IMR-90 (cell line): ENCODE measurements around the gene TNRC18. TPM values are rescaled to one million over a fixed set of nuclear protein-coding genes. Genes with fewer than 3 reads are reported as not detected.

Source experiments
- ATAC-seq: fragments of 200-7000 bp; cut with Tn5 transposase; 2 replicates; pipeline ENCODE4 v1.9.1; 2020; ENCODE audit warnings: low read depth, mild to moderate bottlenecking, moderate library complexity
- BruUV-seq: library from RNA; stranded (reverse); fragments of 400-500 nt; replicated peaks from 2 replicates; lab custom pipeline; 2021; lab: Mats Ljungman, UMichigan
- CTCF ChIA-PET: fragments of 300-600 bp; formaldehyde crosslinking; extraction: SDS; loops from one replicate; lab custom pipeline; 2021; ENCODE audit warnings: antibody characterized with exemption; lab: Yijun Ruan, JAX
- POLR2A ChIA-PET: fragments of 300-600 bp; sonication (Branson Sonifier 250); formaldehyde crosslinking; loops from one replicate; lab custom pipeline; 2022; ENCODE audit warnings: antibody characterized with exemption; ENCODE audit not compliant: unreplicated experiment; lab: Charles Lee
- DNase-seq: peaks from one replicate; pipeline ENCODE4 v3.0.0; 2013
- H2AFZ ChIP-seq: replicated peaks from 2 replicates; pipeline ENCODE3; 2013; ENCODE audit warnings: low read length, mild to moderate bottlenecking; ENCODE audit not compliant: poor library complexity
- H2AK5ac ChIP-seq: 2 replicates; pipeline ENCODE4 v1.6.1; 2013; ENCODE audit warnings: low read depth, low read length, inconsistent platforms
- H2AK9ac ChIP-seq: replicated peaks from 2 replicates; pipeline ENCODE3; 2013; ENCODE audit warnings: mild to moderate bottlenecking, low read depth, low read length, moderate library complexity; ENCODE audit not compliant: poor library complexity
- H2BK120ac ChIP-seq: 2 replicates; pipeline ENCODE4 v1.6.1; 2013; ENCODE audit warnings: low read depth, low read length, inconsistent platforms
- H2BK15ac ChIP-seq: 3 replicates; pipeline ENCODE4 v1.6.1; 2013; ENCODE audit warnings: low read depth, low read length, inconsistent platforms
- H2BK20ac ChIP-seq: 2 replicates; pipeline ENCODE4 v1.6.1; 2013; ENCODE audit warnings: low read depth, mild to moderate bottlenecking, inconsistent platforms, low read length, moderate library complexity
- H2BK5ac ChIP-seq: 2 replicates; pipeline ENCODE4 v1.6.1; 2013; ENCODE audit warnings: mild to moderate bottlenecking, low read depth, low read length, inconsistent platforms; ENCODE audit not compliant: poor library complexity, severe bottlenecking
- H3K14ac ChIP-seq: replicated peaks from 2 replicates; pipeline ENCODE4 v1.6.1; 2013; ENCODE audit warnings: low read depth, low read length, inconsistent platforms
- H3K18ac ChIP-seq: 2 replicates; pipeline ENCODE4 v1.6.1; 2013; ENCODE audit warnings: low read depth, low read length, control low read depth
- H3K23ac ChIP-seq: 2 replicates; pipeline ENCODE4 v1.6.1; 2013; ENCODE audit warnings: low read depth, low read length, inconsistent platforms
- H3K27ac ChIP-seq: 2 replicates; pipeline ENCODE4 v1.5.1; 2013; ENCODE audit warnings: mild to moderate bottlenecking, control low read depth, low read length; ENCODE audit not compliant: insufficient read depth
- H3K27me3 ChIP-seq: 2 replicates; pipeline ENCODE4 v1.6.1; 2013; ENCODE audit warnings: low read length; ENCODE audit not compliant: control insufficient read depth, insufficient read depth
- H3K36me3 ChIP-seq: 2 replicates; pipeline ENCODE4 v1.6.1; 2013; ENCODE audit warnings: low read length, mixed read lengths; ENCODE audit not compliant: control insufficient read depth, insufficient read depth
- H3K4ac ChIP-seq: 2 replicates; pipeline ENCODE4 v1.6.1; 2013; ENCODE audit warnings: low read depth, low read length, inconsistent platforms
- H3K4me1 ChIP-seq: 2 replicates; pipeline ENCODE4 v1.6.1; 2013; ENCODE audit warnings: low read length, mixed read lengths; ENCODE audit not compliant: control insufficient read depth, insufficient read depth
- H3K4me2 ChIP-seq: 2 replicates; pipeline ENCODE4 v1.6.1; 2013; ENCODE audit warnings: low read depth, mild to moderate bottlenecking, control low read depth, low read length, moderate library complexity
- H3K4me3 ChIP-seq: 2 replicates; pipeline ENCODE4 v1.5.1; 2013; ENCODE audit warnings: low read depth, mild to moderate bottlenecking, control low read depth, low read length, moderate library complexity; ENCODE audit not compliant: insufficient read depth
- H3K56ac ChIP-seq: 2 replicates; pipeline ENCODE4 v1.6.1; 2013; ENCODE audit warnings: low read length, inconsistent platforms; ENCODE audit not compliant: insufficient read depth; ENCODE audit errors: extremely low read depth
- H3K79me1 ChIP-seq, 2 experiments: 2 replicates each; pipeline ENCODE4 v1.6.1; 2013; ENCODE audit warnings: low read length in 2 of 2, inconsistent platforms in 1 of 2, low read depth in 1 of 2
- H3K9ac ChIP-seq: 2 replicates; pipeline ENCODE4 v1.6.1; 2013; ENCODE audit warnings: low read depth, low read length, control low read depth
- H3K9me1 ChIP-seq: 2 replicates; pipeline ENCODE4 v1.6.1; 2013; ENCODE audit warnings: low read length, inconsistent platforms; ENCODE audit not compliant: insufficient read depth
- H3K9me3 ChIP-seq: 2 replicates; pipeline ENCODE4 v1.6.1; 2013; ENCODE audit warnings: low read length; ENCODE audit not compliant: control insufficient read depth, insufficient read depth
- H4K20me1 ChIP-seq: 2 replicates; pipeline ENCODE4 v1.6.1; 2013; ENCODE audit warnings: low read length, inconsistent platforms; ENCODE audit not compliant: insufficient read depth
- H4K5ac ChIP-seq: 2 replicates; pipeline ENCODE4 v1.6.1; 2013; ENCODE audit warnings: mild to moderate bottlenecking, low read depth, low read length, control low read depth
- H4K8ac ChIP-seq, 2 experiments: 2 replicates each; pipeline ENCODE4 v1.6.1; 2013; ENCODE audit warnings: low read depth in 2 of 2, low read length in 2 of 2, control low read depth in 1 of 2, inconsistent platforms in 1 of 2
- H4K91ac ChIP-seq: 2 replicates; pipeline ENCODE4 v1.6.1; 2013; ENCODE audit warnings: low read depth, low read length, inconsistent platforms; ENCODE audit not compliant: insufficient read depth
- BHLHE40 ChIP-seq: fragments of 150-350 bp; IDR thresholded peaks from 2 replicates; pipeline ENCODE4 v1.6.1; 2016; ENCODE audit warnings: mild to moderate bottlenecking, low read depth, low read length
- CEBPB ChIP-seq: IDR thresholded peaks from 2 replicates; pipeline ENCODE4 v1.6.1; 2012; ENCODE audit warnings: low read depth, low read length, improper control_type of control experiment
- CHD1 ChIP-seq: IDR thresholded peaks from 2 replicates; pipeline ENCODE4 v1.6.1; 2012; ENCODE audit warnings: low read depth, low read length, improper control_type of control experiment
- CTCF ChIP-seq: conservative IDR thresholded peaks from 2 replicates; pipeline ENCODE4 v1.5.1; 2012; ENCODE audit warnings: mild to moderate bottlenecking, low read depth, low read length, improper control_type of control experiment
- FOS ChIP-seq: fragments of 150-350 bp; IDR thresholded peaks from 2 replicates; pipeline ENCODE4 v1.6.1; 2016; ENCODE audit warnings: low read depth, low read length
- MAFK ChIP-seq: IDR thresholded peaks from 2 replicates; pipeline ENCODE4 v1.6.1; 2012; ENCODE audit warnings: low read depth, low read length, improper control_type of control experiment
- MAZ ChIP-seq: IDR thresholded peaks from 2 replicates; pipeline ENCODE4 v1.6.1; 2012; ENCODE audit warnings: low read depth, mild to moderate bottlenecking, low read length, improper control_type of control experiment, moderate library complexity, borderline replicate concordance
- MXI1 ChIP-seq: IDR thresholded peaks from 2 replicates; pipeline ENCODE4 v1.6.1; 2012; ENCODE audit warnings: low read depth, mild to moderate bottlenecking, low read length, moderate library complexity, borderline replicate concordance
- NFE2L2 ChIP-seq: fragments of 150-350 bp; IDR thresholded peaks from 2 replicates; pipeline ENCODE4 v1.6.1; 2016; ENCODE audit warnings: low read depth, mild to moderate bottlenecking, low read length
- POLR2A ChIP-seq: IDR thresholded peaks from 2 replicates; pipeline ENCODE4 v1.6.1; 2012; ENCODE audit warnings: mild to moderate bottlenecking, low read depth, low read length
- RAD21 ChIP-seq: IDR thresholded peaks from 2 replicates; pipeline ENCODE4 v1.6.1; 2012; ENCODE audit warnings: low read length, improper control_type of control experiment
- RCOR1 ChIP-seq: IDR thresholded peaks from 2 replicates; pipeline ENCODE4 v1.6.1; 2012; ENCODE audit warnings: mild to moderate bottlenecking, low read length, improper control_type of control experiment; ENCODE audit not compliant: insufficient replicate concordance
- RFX5 ChIP-seq: IDR thresholded peaks from 2 replicates; pipeline ENCODE4 v1.8.0; 2012; ENCODE audit warnings: low read depth, mild to moderate bottlenecking, low read length, moderate library complexity
- SMC3 ChIP-seq: fragments of 150-350 bp; IDR thresholded peaks from 2 replicates; pipeline ENCODE4 v1.6.1; 2016; ENCODE audit warnings: low read depth, mild to moderate bottlenecking, antibody characterized with exemption, low read length, moderate library complexity
- USF2 ChIP-seq: fragments of 150-350 bp; IDR thresholded peaks from 2 replicates; pipeline ENCODE4 v1.6.1; 2017; ENCODE audit warnings: mild to moderate bottlenecking, antibody characterized with exemption, low read length, low read depth
- WGBS, 2 experiments: methylation state at CpG; one replicate each; pipeline versions ENCODE4 v1.1.5 to v1.1.7; 2013; ENCODE audit warnings: missing lambda C conversion rate in 2 of 2; ENCODE audit not compliant: insufficient read length in 1 of 2; ENCODE audit errors: extremely low coverage in 2 of 2; 5-methylcytosine and 5-hydroxymethylcytosine counted together
- dilution Hi-C: fragments of 300-500 bp; cut with HindIII; formaldehyde crosslinking; loops from one replicate; pipeline ENCODE4 v1.14.3; 2018; ENCODE audit warnings: low sequenced_read_pairs; ENCODE audit not compliant: unreplicated experiment
- in situ Hi-C: fragments of 300-500 bp; cut with MboI; formaldehyde crosslinking; loops from 3 replicates; pipeline ENCODE4 v1.14.3; 2019; ENCODE audit warnings: low sequenced_read_pairs, inconsistent platforms, mixed read lengths
- intact Hi-C: fragments of 100-400 bp; cut with micrococcal nuclease; formaldehyde crosslinking; loops from 2 replicates; pipeline ENCODE4 v1.10.0; 2022
- polyA plus RNA-seq, 3 experiments: library from polyadenylated mRNA; depleted of rRNA; stranded (reverse); fragments of >200 nt; gene quantifications; 2 replicates each; pipeline ENCODE4 v1.2.3, GENCODE V29; 2012; ENCODE audit warnings: low replicate concordance in 1 of 3
- total RNA-seq: library from RNA; depleted of rRNA; stranded (reverse); fragments of >200 nt; gene quantifications from 2 replicates; pipeline ENCODE4 v1.2.3, GENCODE V29; 2012

TNRC18 gene
- total and polyA plus RNA-seq, 2 of the 4 experiments (the other 2 are of a cell fraction): 4.7 to 29.6 TPM

- no peak overlapping the region for H3K14ac ChIP-seq
- H3K56ac ChIP-seq: no peak overlapping the region
- H3K27ac ChIP-seq: no peak overlapping the region
- H4K8ac ChIP-seq: no peak overlapping the region
- H2BK20ac ChIP-seq: no peak overlapping the region
- H3K79me1 ChIP-seq: peaks cover 0 to 21% of the 10 kb centered on the region in 2 experiments; a peak in 3 of 4 replicates
- H3K4me3 ChIP-seq: no peak overlapping the region
- no peaks in the 10 kb centered on the region; the same call in 1 of the 2 replicates for H3K4me1 ChIP-seq
- no peak overlapping the region for H2AFZ ChIP-seq
- H2BK15ac ChIP-seq: no peak overlapping the region
- H2BK5ac ChIP-seq: no peak overlapping the region
- no peak overlapping the region for H3K4me2 ChIP-seq
- no peaks in the 10 kb centered on the region for H3K27me3 ChIP-seq
- no peak overlapping the region for H2AK9ac ChIP-seq
- no TSS peak for BruUV-seq
- no peak overlapping the region for H2BK120ac ChIP-seq
- H3K36me3 ChIP-seq: peaks cover 64% of the 10 kb centered on the region
- in situ Hi-C loops: no loop called here
- H3K9me3 ChIP-seq: peaks cover 10% of the 10 kb centered on the region
- no peak overlapping the region for H4K91ac ChIP-seq
- ChIA-PET POLR2A (no interaction called here), CTCF (no interaction called here)
- 91% methylated on average over 20 of the region's 29 CpGs; no CpG with 5 or more reads in 1 of the 2 experiments for WGBS, 2 experiments
- no peak overlapping the region for H4K5ac ChIP-seq
- DNase-seq (no peak), ATAC-seq (no peak)
- peaks cover 3% of the 10 kb centered on the region; the same call in 1 of the 2 replicates for H4K20me1 ChIP-seq
- no peak overlapping the region for H3K18ac ChIP-seq
- dilution Hi-C loops: no loop called here
- H3K4ac ChIP-seq: no peak overlapping the region
- H3K9me1 ChIP-seq: no peaks in the 10 kb centered on the region
- no peak overlapping the region for H2AK5ac ChIP-seq
- intact Hi-C loops: no loop called here
- H3K23ac ChIP-seq: no peak overlapping the region
- H3K9ac ChIP-seq: no peak overlapping the region
- TF ChIP-seq MXI1: no peak
- no peak for TF ChIP-seq CEBPB
- no peak for TF ChIP-seq CTCF
- no peak for TF ChIP-seq USF2
- no peak for TF ChIP-seq MAFK
- no peak for TF ChIP-seq NFE2L2
- no peak for TF ChIP-seq FOS
- TF ChIP-seq POLR2A: no peak
- TF ChIP-seq CHD1: no peak
- no peak for TF ChIP-seq BHLHE40
- TF ChIP-seq RAD21: no peak
- no peak for TF ChIP-seq SMC3
- TF ChIP-seq RFX5: no peak
- TF ChIP-seq RCOR1: no peak
- no peak for TF ChIP-seq MAZ
Measured at GRCh38 chr7:5322621-5323410, 100.8 kb downstream of the TNRC18 start.
